Measurements from ENCODE around the gene WNT7B.

Gene WNT7B

GRCh38 chr22:45962756-45963324 is 14.1 kb downstream of the WNT7B start:
- peaks cover 13% of the 10 kb centered on the region for H3K4me1 ChIP-seq (ENCODE audit: insufficient read depth, insufficient read length)
- H3K4me3 ChIP-seq (ENCODE audit: insufficient read length, low read depth) = no peak overlapping the region
- no peak for TF ChIP-seq SUZ12 (IDR thresholded peaks at IDR 0.05; ENCODE audit: extremely low read depth, insufficient read depth, insufficient read length)
- no peak for TF ChIP-seq ZNF274 (IDR thresholded peaks at IDR 0.05; ENCODE audit: low read depth, low read length)
- TF ChIP-seq YY1 (IDR thresholded peaks at IDR 0.05; ENCODE audit: insufficient read depth, insufficient read length) = no peak
- H3K9me3 ChIP-seq (ENCODE audit: insufficient read depth, low read length) = no peaks in the 10 kb centered on the region
- H3K9ac ChIP-seq (ENCODE audit: insufficient read length, low read depth) = peak overlapping the region; percentile 42
- no peak for DNase-seq (ENCODE audit: low read depth, low spot score)
- no peaks in the 10 kb centered on the region for H3K27me3 ChIP-seq (ENCODE audit: insufficient read depth, insufficient read length)
- no peaks in the 10 kb centered on the region for H3K36me3 ChIP-seq (ENCODE audit: insufficient read depth, insufficient read length, low read length)

- DNase-seq (ENCODE audit: low read depth, low spot score) = no peak
- Histone ChIP-seq H3K9me3 (ENCODE audit: insufficient read depth, low read length) (no peaks in the 10 kb centered on the region), H3K9ac (ENCODE audit: insufficient read length, low read depth) (peak overlapping the region; percentile 42), H3K4me3 (ENCODE audit: insufficient read length, low read depth) (no peak overlapping the region), H3K27me3 (ENCODE audit: insufficient read depth, insufficient read length) (no peaks in the 10 kb centered on the region), H3K36me3 (ENCODE audit: insufficient read depth, insufficient read length, low read length) (no peaks in the 10 kb centered on the region), H3K4me1 (ENCODE audit: insufficient read depth, insufficient read length) (peaks cover 13% of the 10 kb centered on the region)
- no peak for TF ChIP-seq ZNF274 (IDR thresholded peaks at IDR 0.05; ENCODE audit: low read depth, low read length)
Measured at GRCh38 chr22:45962434-45962718, 14.6 kb downstream of the WNT7B start.

GRCh38 chr22:45961679-45962433 is 15.1 kb downstream of the WNT7B start:
- no peak for TF ChIP-seq SUZ12 (IDR thresholded peaks at IDR 0.05; ENCODE audit: extremely low read depth, insufficient read depth, insufficient read length)
- no peak for TF ChIP-seq YY1 (IDR thresholded peaks at IDR 0.05; ENCODE audit: insufficient read depth, insufficient read length)
- no peak for TF ChIP-seq ZNF274 (IDR thresholded peaks at IDR 0.05; ENCODE audit: low read depth, low read length)
- H3K4me3 ChIP-seq (ENCODE audit: insufficient read length, low read depth) = no peak overlapping the region
- no peak for DNase-seq (ENCODE audit: low read depth, low spot score)
- no peaks in the 10 kb centered on the region for H3K27me3 ChIP-seq (ENCODE audit: insufficient read depth, insufficient read length)
- no peak overlapping the region for H3K9ac ChIP-seq (ENCODE audit: insufficient read length, low read depth)
- no peaks in the 10 kb centered on the region for H3K36me3 ChIP-seq (ENCODE audit: insufficient read depth, insufficient read length, low read length)
- H3K4me1 ChIP-seq (ENCODE audit: insufficient read depth, insufficient read length) = peaks cover 13% of the 10 kb centered on the region
- no peaks in the 10 kb centered on the region for H3K9me3 ChIP-seq (ENCODE audit: insufficient read depth, low read length)

- no peak for DNase-seq (ENCODE audit: low read depth, low spot score)
- Histone ChIP-seq H3K36me3 (ENCODE audit: insufficient read depth, insufficient read length, low read length) (no peaks in the 10 kb centered on the region), H3K4me3 (ENCODE audit: insufficient read length, low read depth) (no peak overlapping the region), H3K27me3 (ENCODE audit: insufficient read depth, insufficient read length) (no peaks in the 10 kb centered on the region), H3K4me1 (ENCODE audit: insufficient read depth, insufficient read length) (peaks cover 15% of the 10 kb centered on the region), H3K9ac (ENCODE audit: insufficient read length, low read depth) (no peak overlapping the region), H3K9me3 (ENCODE audit: insufficient read depth, low read length) (no peaks in the 10 kb centered on the region)
- TF ChIP-seq SUZ12 (IDR thresholded peaks at IDR 0.05; ENCODE audit: extremely low read depth, insufficient read depth, insufficient read length) (no peak), YY1 (IDR thresholded peaks at IDR 0.05; ENCODE audit: insufficient read depth, insufficient read length) (no peak), ZNF274 (IDR thresholded peaks at IDR 0.05; ENCODE audit: low read depth, low read length) (no peak)
Measured at GRCh38 chr22:45960477-45961386, 16.2 kb downstream of the WNT7B start.

- DNase-seq (ENCODE audit: low read depth, low spot score) = no peak
- TF ChIP-seq ZNF274 (IDR thresholded peaks at IDR 0.05; ENCODE audit: low read depth, low read length) (no peak), SUZ12 (IDR thresholded peaks at IDR 0.05; ENCODE audit: extremely low read depth, insufficient read depth, insufficient read length) (no peak), YY1 (IDR thresholded peaks at IDR 0.05; ENCODE audit: insufficient read depth, insufficient read length) (no peak)
- Histone ChIP-seq H3K4me1 (ENCODE audit: insufficient read depth, insufficient read length) (peaks cover 17% of the 10 kb centered on the region), H3K4me3 (ENCODE audit: insufficient read length, low read depth) (no peak overlapping the region), H3K36me3 (ENCODE audit: insufficient read depth, insufficient read length, low read length) (no peaks in the 10 kb centered on the region), H3K27me3 (ENCODE audit: insufficient read depth, insufficient read length) (no peaks in the 10 kb centered on the region), H3K9ac (ENCODE audit: insufficient read length, low read depth) (peak overlapping the region; percentile 32), H3K9me3 (ENCODE audit: insufficient read depth, low read length) (no peaks in the 10 kb centered on the region)
Measured at GRCh38 chr22:45959719-45960476, 17.1 kb downstream of the WNT7B start.

GRCh38 chr22:45958971-45959370 is 18.0 kb downstream of the WNT7B start:
- no peaks in the 10 kb centered on the region for H3K9me3 ChIP-seq (ENCODE audit: insufficient read depth, low read length)

More at GRCh38 chr22:45958971-45959370, 18.0 kb downstream of the WNT7B start:
- no peak overlapping the region for H3K4me3 ChIP-seq (ENCODE audit: insufficient read length, low read depth)
- TF ChIP-seq ZNF274 (IDR thresholded peaks at IDR 0.05; ENCODE audit: low read depth, low read length) (no peak), YY1 (IDR thresholded peaks at IDR 0.05; ENCODE audit: insufficient read depth, insufficient read length) (no peak), SUZ12 (IDR thresholded peaks at IDR 0.05; ENCODE audit: extremely low read depth, insufficient read depth, insufficient read length) (no peak)
- DNase-seq (ENCODE audit: low read depth, low spot score) = no peak
- no peaks in the 10 kb centered on the region for H3K27me3 ChIP-seq (ENCODE audit: insufficient read depth, insufficient read length)
- H3K4me1 ChIP-seq (ENCODE audit: insufficient read depth, insufficient read length) = peaks cover 14% of the 10 kb centered on the region
- no peaks in the 10 kb centered on the region for H3K36me3 ChIP-seq (ENCODE audit: insufficient read depth, insufficient read length, low read length)
- peak overlapping the region; percentile 10 for H3K9ac ChIP-seq (ENCODE audit: insufficient read length, low read depth)

All from NT2/D1 (cell line).